ENCODE data around the gene RPRM. TPM values are rescaled to one million over a fixed set of nuclear protein-coding genes. Genes with fewer than 3 reads are reported as not detected.

The RPRM gene
- total RNA-seq, 1 donor from 2014 or later = 14.4 TPM

DNA sequence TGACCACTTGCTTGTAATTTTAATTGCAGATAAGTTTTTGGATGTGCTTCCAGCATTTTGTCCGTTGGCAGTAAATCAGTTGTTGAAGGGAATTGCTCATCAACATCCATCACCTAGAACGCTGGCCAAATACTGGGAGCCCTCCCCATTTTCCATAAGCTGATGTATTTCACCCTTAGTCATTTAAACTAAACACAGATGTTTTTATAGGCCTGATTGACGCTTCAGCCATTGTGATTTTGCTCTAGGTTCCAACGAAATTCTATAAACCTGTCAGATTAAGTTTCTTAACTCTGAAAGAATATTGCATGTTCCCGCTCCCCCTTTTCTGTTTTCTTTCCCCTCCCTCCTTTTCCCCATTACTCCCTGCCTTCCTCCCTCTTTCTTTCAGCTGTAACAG is 1.0 kb upstream of the RPRM start:
- H3K36me3 Mint-ChIP-seq = no peaks in the 10 kb centered on the region
- TF ChIP-seq, protein P1, sequence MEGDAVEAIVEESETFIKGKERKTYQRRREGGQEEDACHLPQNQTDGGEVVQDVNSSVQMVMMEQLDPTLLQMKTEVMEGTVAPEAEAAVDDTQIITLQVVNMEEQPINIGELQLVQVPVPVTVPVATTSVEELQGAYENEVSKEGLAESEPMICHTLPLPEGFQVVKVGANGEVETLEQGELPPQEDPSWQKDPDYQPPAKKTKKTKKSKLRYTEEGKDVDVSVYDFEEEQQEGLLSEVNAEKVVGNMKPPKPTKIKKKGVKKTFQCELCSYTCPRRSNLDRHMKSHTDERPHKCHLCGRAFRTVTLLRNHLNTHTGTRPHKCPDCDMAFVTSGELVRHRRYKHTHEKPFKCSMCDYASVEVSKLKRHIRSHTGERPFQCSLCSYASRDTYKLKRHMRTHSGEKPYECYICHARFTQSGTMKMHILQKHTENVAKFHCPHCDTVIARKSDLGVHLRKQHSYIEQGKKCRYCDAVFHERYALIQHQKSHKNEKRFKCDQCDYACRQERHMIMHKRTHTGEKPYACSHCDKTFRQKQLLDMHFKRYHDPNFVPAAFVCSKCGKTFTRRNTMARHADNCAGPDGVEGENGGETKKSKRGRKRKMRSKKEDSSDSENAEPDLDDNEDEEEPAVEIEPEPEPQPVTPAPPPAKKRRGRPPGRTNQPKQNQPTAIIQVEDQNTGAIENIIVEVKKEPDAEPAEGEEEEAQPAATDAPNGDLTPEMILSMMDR (IDR thresholded peaks at IDR 0.05; ENCODE audit: unreplicated experiment) = no peak
- peaks cover 15% of the 10 kb centered on the region for H3K27me3 Mint-ChIP-seq (ENCODE audit: low read depth)
- H3K27ac Mint-ChIP-seq = no peak overlapping the region
- peak overlapping the region; percentile 85 for H3K4me3 Mint-ChIP-seq
- H3K4me1 Mint-ChIP-seq = peaks cover 44% of the 10 kb centered on the region
- DNase-seq (ENCODE audit: low spot score in 2 of 2, unreplicated experiment in 2 of 2) = no peak
- no peaks in the 10 kb centered on the region for H3K9me3 Mint-ChIP-seq

DNA sequence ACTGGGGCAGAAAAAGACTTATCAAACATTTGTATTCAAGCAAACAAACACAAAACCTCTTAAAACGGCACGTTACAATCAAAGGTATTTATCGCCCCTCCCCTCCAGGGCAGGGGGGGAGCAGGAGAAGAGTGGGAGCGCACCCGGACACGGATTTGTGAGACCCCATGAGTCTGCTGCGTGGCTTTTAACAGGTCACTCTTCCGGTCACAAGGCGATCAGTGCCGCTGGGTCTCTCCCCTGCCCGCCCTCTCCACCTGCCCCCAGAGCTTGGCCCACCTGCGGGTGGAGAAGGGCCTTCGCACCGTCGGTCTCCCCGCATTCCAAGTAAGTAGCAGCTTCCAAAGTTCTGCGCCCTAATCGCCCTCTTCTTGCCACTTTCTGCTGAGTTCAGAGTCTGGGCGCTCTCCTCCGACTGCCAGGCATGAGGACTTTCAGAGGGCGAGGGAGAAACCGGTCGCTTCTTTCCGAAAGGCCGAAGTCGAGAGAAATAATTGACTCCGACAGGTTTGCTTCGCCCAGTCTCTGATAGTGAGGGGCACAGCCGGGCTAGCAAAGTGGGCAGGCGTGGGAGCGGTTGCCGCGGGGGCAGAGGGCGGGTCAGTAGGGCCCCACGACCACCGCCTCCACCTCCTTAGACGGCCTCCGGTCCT is 800 bp downstream of the RPRM start:
- Mint-ChIP-seq H3K4me1 (peaks cover 54% of the 10 kb centered on the region), H3K36me3 (no peaks in the 10 kb centered on the region), H3K27ac (peak overlapping the region; percentile 72), H3K27me3 (ENCODE audit: low read depth) (peaks cover 15% of the 10 kb centered on the region), H3K4me3 (peak overlapping the region; percentile 85), H3K9me3 (no peaks in the 10 kb centered on the region)
- TF ChIP-seq, protein P1 (IDR thresholded peaks at IDR 0.05; ENCODE audit: unreplicated experiment) = no peak
- DNase-seq (ENCODE audit: low spot score in 2 of 2, unreplicated experiment in 2 of 2) = peak in 1 of 2 experiments; percentile 47

DNA sequence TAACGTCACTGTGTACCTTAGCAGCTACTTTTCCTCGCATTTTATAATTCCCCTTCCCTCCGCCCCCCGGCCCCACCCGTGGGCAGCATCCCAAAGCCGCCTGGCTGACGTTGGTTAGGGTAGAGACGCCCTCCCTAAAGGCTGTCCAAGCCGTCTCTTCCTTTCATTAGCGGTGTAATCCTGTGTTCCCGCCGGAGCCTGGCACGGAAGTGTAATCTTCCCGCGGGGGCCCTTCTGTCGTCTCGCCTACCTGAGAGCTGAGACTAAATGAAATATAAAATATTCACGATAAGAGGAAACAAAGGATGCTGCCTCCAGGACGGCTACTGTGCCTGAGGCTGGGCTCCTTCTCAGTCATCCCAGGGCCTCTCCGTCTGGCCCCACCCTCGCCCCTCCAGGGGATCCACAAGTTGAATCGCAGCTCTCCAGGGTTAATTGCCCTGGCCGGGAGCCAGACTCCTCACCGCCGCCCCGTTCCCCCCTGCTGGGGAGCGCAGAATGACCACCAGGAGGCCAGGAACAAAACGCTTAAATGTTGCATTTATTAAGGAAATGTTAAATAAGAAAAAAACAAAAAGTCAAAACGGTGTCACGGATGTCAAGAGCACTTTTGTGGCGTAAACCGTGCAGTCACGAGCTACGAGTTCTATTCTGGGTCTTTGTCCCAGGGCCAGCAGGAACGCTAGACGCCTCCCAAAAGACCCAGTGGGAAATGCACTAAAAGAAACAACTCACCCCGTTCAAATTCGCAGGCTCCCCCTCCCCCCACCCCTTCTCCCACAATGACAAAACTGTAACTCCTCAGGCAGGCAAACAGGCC is 1.5 kb downstream of the RPRM start:
- Mint-ChIP-seq H3K36me3 (no peaks in the 10 kb centered on the region), H3K9me3 (no peaks in the 10 kb centered on the region), H3K27me3 (ENCODE audit: low read depth) (peaks cover 15% of the 10 kb centered on the region), H3K4me3 (peak overlapping the region; percentile 85), H3K27ac (peak overlapping the region; percentile 72), H3K4me1 (peaks cover 54% of the 10 kb centered on the region)
- TF ChIP-seq, protein P1 (IDR thresholded peaks at IDR 0.05; ENCODE audit: unreplicated experiment) = peak; percentile 66
- DNase-seq (ENCODE audit: low spot score in 2 of 2, unreplicated experiment in 2 of 2) = peak; percentile 35 to 64

DNA sequence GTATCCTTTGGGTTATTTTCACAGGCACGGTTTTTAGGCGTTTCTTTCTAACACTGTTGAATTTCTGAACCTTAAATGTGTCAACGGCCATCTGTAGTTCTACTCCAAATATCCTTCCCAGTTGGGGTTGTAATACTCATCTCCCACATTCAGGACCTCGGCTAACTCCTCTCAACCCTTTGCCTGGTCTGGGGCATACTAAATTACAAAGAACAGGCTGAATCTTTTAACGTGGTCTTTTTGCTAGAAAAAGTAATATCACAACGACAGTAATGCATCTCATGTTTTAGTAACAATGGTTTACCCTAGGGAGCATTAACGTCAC is 2.1 kb downstream of the RPRM start:
- Mint-ChIP-seq H3K9me3 (no peaks in the 10 kb centered on the region), H3K4me1 (peaks cover 57% of the 10 kb centered on the region), H3K4me3 (peak overlapping the region; percentile 85), H3K27me3 (ENCODE audit: low read depth) (peaks cover 15% of the 10 kb centered on the region), H3K27ac (peak overlapping the region; percentile 72), H3K36me3 (no peaks in the 10 kb centered on the region)
- TF ChIP-seq, protein P1 (IDR thresholded peaks at IDR 0.05; ENCODE audit: unreplicated experiment) = no peak
- DNase-seq (ENCODE audit: low spot score in 2 of 2, unreplicated experiment in 2 of 2) = no peak

DNA sequence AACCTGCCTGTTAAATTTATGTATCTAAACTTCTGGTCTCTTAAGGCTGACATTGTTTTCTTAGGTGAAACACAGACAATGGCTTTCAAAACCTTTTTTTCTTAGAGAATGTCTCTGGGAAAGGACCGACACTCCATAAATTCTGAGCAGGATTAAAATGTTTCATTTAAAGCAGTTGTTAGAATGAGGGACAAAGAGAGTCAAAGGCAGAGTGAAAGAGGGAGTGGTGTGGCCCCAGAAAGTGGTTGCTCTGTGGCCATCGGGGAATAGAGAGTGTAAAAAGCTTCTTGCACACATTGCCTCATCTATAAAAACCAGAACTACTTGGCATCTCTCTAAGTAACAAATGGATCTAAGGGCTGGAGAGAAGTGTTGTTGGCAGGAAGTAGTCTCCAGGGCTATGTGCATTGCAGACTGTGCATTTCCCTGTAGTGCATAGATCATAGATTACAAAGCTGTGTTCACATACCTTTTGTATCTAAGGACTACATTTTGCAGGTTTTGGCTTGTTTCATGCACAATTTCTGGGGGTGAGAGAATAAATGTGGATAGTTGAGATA is 3.6 kb downstream of the RPRM start:
- no peaks in the 10 kb centered on the region for H3K9me3 Mint-ChIP-seq
- H3K4me3 Mint-ChIP-seq = peak overlapping the region; percentile 9
- peaks cover 59% of the 10 kb centered on the region for H3K4me1 Mint-ChIP-seq
- no peak for DNase-seq (ENCODE audit: low spot score in 2 of 2, unreplicated experiment in 2 of 2)
- peak overlapping the region; percentile 44 for H3K27ac Mint-ChIP-seq
- H3K36me3 Mint-ChIP-seq = no peaks in the 10 kb centered on the region
- peaks cover 15% of the 10 kb centered on the region for H3K27me3 Mint-ChIP-seq (ENCODE audit: low read depth)
- TF ChIP-seq, protein P1 (IDR thresholded peaks at IDR 0.05; ENCODE audit: unreplicated experiment) = no peak

Measured in mesothelial cell of epicardium (in vitro differentiated cells).